GM06990 (cell line): ENCODE results near the gene TAF11L11.
"Not testable (repeated sequence)": the region's sequence is repeated elsewhere in the genome, so short reads cannot be mapped to it uniquely, and the experiment has no call there.

Experiments used
- DNase-seq: peaks from one replicate; pipeline ENCODE4 v3.0.0-alpha.2; 2011; ENCODE audit not compliant: insufficient read length; ENCODE audit errors: extremely low read depth
- H3K27me3 ChIP-seq: replicated peaks from 2 replicates; pipeline ENCODE4 v1.6.0; 2011; ENCODE audit warnings: low read length; ENCODE audit not compliant: control insufficient read depth, insufficient read depth
- H3K36me3 ChIP-seq: 2 replicates; pipeline ENCODE4 v1.5.1; 2011; ENCODE audit warnings: low read length; ENCODE audit not compliant: control insufficient read depth, insufficient read depth
- H3K4me3 ChIP-seq: replicated peaks from 2 replicates; pipeline ENCODE4 v1.5.1; 2011; ENCODE audit warnings: low read depth, mild to moderate bottlenecking, control low read depth, low read length
- TF ChIP-seq, protein P1 (sequence below): IDR thresholded peaks from 2 replicates; pipeline ENCODE4 v1.5.1; 2011; ENCODE audit warnings: low read length, control low read depth, mild to moderate bottlenecking, inconsistent platforms; ENCODE audit not compliant: insufficient read depth, poor library complexity, severe bottlenecking

TAF11L11 gene

DNA sequence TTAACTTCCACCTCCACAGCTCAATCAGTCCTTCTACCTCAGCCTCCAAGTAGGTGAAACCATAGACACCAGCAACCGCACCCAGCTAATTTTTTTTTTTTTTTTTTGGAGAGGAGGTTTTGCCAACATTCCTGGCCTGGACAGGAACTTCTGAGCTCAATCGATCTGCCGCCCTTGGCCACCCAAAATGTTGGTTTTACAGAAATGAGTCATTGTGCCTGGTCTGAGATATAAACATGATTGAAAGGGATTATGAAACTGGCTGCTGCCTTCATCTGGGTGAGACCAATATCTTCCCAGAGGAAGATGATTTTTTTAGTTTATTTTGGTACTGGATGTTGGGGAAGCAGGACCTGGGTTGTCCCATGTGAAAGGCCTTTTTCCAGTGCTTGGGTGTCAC, 15.4 kb downstream of the TAF11L11 start:
- Histone ChIP-seq H3K4me3 (no peak overlapping the region), H3K27me3 (no peaks in the 10 kb centered on the region), H3K36me3 (no peaks in the 10 kb centered on the region)
- TF ChIP-seq, protein P1, sequence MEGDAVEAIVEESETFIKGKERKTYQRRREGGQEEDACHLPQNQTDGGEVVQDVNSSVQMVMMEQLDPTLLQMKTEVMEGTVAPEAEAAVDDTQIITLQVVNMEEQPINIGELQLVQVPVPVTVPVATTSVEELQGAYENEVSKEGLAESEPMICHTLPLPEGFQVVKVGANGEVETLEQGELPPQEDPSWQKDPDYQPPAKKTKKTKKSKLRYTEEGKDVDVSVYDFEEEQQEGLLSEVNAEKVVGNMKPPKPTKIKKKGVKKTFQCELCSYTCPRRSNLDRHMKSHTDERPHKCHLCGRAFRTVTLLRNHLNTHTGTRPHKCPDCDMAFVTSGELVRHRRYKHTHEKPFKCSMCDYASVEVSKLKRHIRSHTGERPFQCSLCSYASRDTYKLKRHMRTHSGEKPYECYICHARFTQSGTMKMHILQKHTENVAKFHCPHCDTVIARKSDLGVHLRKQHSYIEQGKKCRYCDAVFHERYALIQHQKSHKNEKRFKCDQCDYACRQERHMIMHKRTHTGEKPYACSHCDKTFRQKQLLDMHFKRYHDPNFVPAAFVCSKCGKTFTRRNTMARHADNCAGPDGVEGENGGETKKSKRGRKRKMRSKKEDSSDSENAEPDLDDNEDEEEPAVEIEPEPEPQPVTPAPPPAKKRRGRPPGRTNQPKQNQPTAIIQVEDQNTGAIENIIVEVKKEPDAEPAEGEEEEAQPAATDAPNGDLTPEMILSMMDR: no peak
- no peak for DNase-seq

DNA sequence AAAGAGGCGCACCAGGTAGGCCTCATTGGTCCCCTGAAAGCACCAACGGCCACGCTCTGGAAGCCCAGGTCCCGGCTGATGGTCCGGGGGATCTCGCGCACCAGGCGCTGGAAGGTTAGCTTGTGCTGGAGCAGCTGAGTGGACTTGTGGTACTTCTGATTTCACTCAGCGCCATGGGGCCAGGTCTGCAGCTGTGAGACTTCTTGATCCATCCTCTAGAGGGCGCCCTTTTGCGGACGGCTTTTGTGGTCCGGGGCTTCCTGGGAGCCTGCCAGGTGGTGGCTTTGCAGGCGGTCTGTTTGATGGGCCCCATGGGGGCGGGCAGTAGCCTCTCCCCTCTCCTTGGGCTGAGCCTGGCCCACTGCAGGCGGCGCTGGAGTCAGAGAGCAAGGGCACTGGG, 16.6 kb downstream of the TAF11L11 start:
- TF ChIP-seq, protein P1: no peak
- no peaks in the 10 kb centered on the region for H3K36me3 ChIP-seq
- DNase-seq: no peak
- H3K4me3 ChIP-seq: no peak overlapping the region
- no peaks in the 10 kb centered on the region for H3K27me3 ChIP-seq

DNA sequence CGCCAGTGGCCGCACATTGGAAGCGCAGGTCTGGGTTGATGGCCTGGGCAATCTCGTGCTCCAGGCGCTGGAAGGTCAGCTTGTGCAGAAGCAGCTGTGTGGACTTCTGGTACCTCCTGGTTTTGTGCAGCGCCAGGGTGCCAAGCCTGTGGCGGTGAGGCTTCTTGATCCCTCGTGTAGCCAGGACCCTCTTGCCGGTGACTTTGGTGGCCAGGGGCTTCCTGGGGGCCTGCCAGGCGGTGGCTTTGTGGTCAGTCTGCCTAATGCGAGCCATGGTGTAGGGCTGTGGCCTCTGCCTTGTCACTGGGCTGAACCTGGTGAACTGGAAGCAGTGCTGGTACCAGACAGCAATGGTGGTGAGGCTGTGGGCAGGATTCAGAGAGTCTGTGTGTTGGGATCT, 21.7 kb downstream of the TAF11L11 start:
- no peak for DNase-seq
- Histone ChIP-seq H3K4me3 (no peak overlapping the region), H3K27me3 (no peaks in the 10 kb centered on the region), H3K36me3 (no peaks in the 10 kb centered on the region)
- TF ChIP-seq, protein P1: no peak

DNA sequence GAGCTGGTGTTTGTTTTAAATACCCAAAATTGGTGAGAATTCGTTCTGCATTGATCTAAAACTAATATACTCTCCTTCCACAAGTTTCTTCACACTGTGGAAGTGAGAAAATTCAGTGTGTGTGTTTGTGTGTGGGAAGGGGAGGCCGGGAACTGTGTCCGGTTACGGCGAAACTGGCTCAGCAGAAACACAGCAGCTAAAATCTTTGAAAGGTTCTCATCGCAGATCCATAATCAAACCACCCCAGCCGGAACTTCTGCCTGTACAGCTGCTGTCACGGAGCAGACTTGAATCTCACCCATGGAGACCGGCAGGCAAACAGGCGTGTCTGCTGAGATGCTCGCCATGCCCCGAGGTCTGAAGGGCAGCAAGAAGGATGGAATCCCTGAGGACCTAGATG, 27.8 kb downstream of the TAF11L11 start, which contains the start of gene TAF11L13:
TSS of gene TAF11L13 (plus strand) at position 301 of the 400 bp plus-strand sequence.
- not testable (repeated sequence) for DNase-seq, H3K27me3 ChIP-seq, H3K36me3 ChIP-seq, H3K4me3 ChIP-seq

DNA sequence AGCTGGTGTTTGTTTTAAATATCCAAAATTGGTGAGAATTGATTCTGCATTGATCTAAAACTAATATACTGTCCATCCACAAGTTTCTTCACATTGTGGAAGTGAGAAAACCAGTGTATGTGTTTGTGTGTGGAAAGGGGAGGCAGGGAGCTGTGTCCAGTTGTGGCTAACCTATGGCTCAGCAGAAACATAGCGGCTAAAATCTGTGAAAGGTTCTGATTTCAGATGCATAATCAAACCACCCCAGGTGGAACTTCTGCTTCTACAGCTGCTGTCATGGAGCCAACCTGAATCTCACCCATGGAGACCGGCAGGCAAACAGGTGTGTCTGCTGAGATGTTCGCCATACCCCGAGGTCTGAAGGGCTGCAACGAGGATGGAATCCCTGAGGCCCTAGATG, 30.2 kb downstream of the TAF11L11 start, which contains the start of gene TAF11L14:
TSS of gene TAF11L14 (plus strand) at position 301 of the 400 bp plus-strand sequence.
- DNase-seq: no peak
- H3K36me3 ChIP-seq: no peaks in the 10 kb centered on the region
- TF ChIP-seq, protein P1: no peak

DNA sequence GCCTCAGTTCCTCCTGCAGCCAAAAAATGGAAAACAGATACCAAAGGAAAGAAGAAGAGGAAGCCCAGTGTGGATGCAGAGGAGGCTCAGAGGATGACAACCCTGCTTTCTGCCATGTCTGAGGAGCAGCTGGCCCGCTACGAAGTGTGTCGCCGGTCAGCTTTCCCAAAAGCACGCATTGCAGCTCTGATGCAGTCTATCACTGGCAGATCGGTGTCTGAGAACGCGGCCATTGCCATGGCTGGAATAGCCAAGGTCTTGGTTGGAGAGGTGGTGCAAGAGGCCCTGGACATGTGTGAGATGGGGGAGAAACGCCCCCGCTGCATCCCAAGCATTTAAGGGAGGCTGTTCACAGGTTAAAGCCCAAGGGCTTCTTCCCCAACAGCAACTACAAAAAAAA, 45.2 kb downstream of the TAF11L11 start:
- not testable (repeated sequence) for DNase-seq, H3K4me3 ChIP-seq, H3K27me3 ChIP-seq

More for the DNA sequence above, 30.2 kb downstream of the TAF11L11 start, which contains the start of gene TAF11L14:
- Histone ChIP-seq H3K27me3 (no peaks in the 10 kb centered on the region), H3K4me3 (no peak within 1 kb of the TSS)

DNA sequence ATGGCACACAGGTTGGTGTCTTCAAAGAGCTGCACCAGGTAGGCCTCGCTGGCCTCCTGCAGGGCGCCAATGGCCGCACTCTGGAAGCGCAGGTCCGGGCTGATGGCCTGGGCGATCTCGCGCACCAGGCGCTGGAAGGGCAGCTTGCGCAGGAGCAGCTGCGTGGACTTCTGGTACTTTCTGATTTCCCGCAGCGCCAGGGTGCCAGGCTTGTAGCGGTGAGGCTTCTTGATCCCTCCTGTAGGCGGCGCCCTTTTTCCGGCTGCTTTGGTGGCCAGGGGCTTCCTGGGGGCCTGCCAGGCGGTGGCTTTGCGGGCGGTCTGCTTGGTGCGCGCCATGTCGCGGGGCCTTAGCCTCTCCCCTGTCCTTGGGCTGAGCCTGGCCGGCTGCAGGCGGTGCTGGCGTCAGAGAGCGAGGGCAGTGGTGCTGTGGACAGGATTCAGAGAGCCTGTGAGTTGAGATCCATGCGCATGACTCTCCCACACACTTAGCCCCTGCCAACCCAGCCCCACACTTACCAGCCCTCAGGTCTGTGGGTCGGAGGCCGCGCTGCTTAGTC, 51.3 kb downstream of the TAF11L11 start:
- DNase-seq, H3K27me3 ChIP-seq, H3K36me3 ChIP-seq, H3K4me3 ChIP-seq: not testable (repeated sequence)

More for the DNA sequence above, 45.2 kb downstream of the TAF11L11 start:
- not testable (repeated sequence) for H3K36me3 ChIP-seq
